GM15510 (cell line): Measurements from ENCODE around the gene VASH1.

Experiments
- POLR2A ChIP-seq: IDR thresholded peaks from 3 replicates; pipeline ENCODE4 v1.6.1; 2011; ENCODE audit warnings: borderline replicate concordance; ENCODE audit not compliant: insufficient read length; ENCODE audit errors: extremely low read depth

VASH1 gene

GRCh38 chr14:76761136-76761959 is at the start of gene VASH1:
Gene VASH1, plus strand, starts transcription at chr14:76761468. Its CDS starts 1,354 bp downstream, at chr14:76762822.
- TF ChIP-seq POLR2A = peak; percentile 36

- TF ChIP-seq POLR2A = no peak
Measured at GRCh38 chr14:76713121-76713520, 48.1 kb upstream of the VASH1 start.

- no peak for TF ChIP-seq POLR2A
Measured at GRCh38 chr14:76714470-76714869, 46.8 kb upstream of the VASH1 start.

GRCh38 chr14:76715101-76715500 is 46.2 kb upstream of the VASH1 start:
- no peak for TF ChIP-seq POLR2A

- no peak for TF ChIP-seq POLR2A
Measured at GRCh38 chr14:76715511-76716081, 45.7 kb upstream of the VASH1 start.

GRCh38 chr14:76716285-76716684 is 45.0 kb upstream of the VASH1 start:
- no peak for TF ChIP-seq POLR2A

GRCh38 chr14:76717508-76718290 is 43.6 kb upstream of the VASH1 start:
- no peak for TF ChIP-seq POLR2A

- no peak for TF ChIP-seq POLR2A
Measured at GRCh38 chr14:76718306-76719040, 42.8 kb upstream of the VASH1 start.

GRCh38 chr14:76719666-76720065 is 41.6 kb upstream of the VASH1 start:
- TF ChIP-seq POLR2A = no peak

GRCh38 chr14:76720382-76720813 is 40.9 kb upstream of the VASH1 start:
- no peak for TF ChIP-seq POLR2A

GRCh38 chr14:76724651-76725550 is 36.4 kb upstream of the VASH1 start:
- TF ChIP-seq POLR2A = no peak

- no peak for TF ChIP-seq POLR2A
Measured at GRCh38 chr14:76726551-76726970, 34.7 kb upstream of the VASH1 start.

GRCh38 chr14:76727384-76727783 is 33.9 kb upstream of the VASH1 start:
- TF ChIP-seq POLR2A = no peak

GRCh38 chr14:76727901-76728300 is 33.4 kb upstream of the VASH1 start:
- TF ChIP-seq POLR2A = no peak

GRCh38 chr14:76729258-76729657 is 32.0 kb upstream of the VASH1 start:
- TF ChIP-seq POLR2A = no peak
